GM23338 (cell line): Measurements from ENCODE around the gene ZNF83. TPM values are rescaled to one million over a fixed set of nuclear protein-coding genes. Genes with fewer than 3 reads are reported as not detected.

Experiments used
- ATAC-seq: fragments of 200-7000 bp; cut with Tn5 transposase; 3 replicates; pipeline ENCODE4 v1.9.1; 2020
- DNase-seq: peaks from one replicate; pipeline ENCODE4 v3.0.0-alpha.2; 2015; ENCODE audit warnings: low spot score
- H2AFZ ChIP-seq: fragments of 200-600 bp; sonication (generic); 2 replicates; pipeline ENCODE4 v1.8.0; 2016; ENCODE audit warnings: antibody characterized with exemption, mild to moderate bottlenecking, moderate library complexity
- H3F3A ChIP-seq: fragments of 200-600 bp; sonication (generic); replicated peaks from 2 replicates; pipeline ENCODE4 v1.8.0; 2017; ENCODE audit warnings: antibody characterized with exemption, mixed run types, low read depth
- H3K27ac ChIP-seq: fragments of 200-600 bp; sonication (generic); 2 replicates; pipeline ENCODE4 v1.6.1; 2016; ENCODE audit warnings: low read depth
- H3K27me3 ChIP-seq: fragments of 200-600 bp; sonication (generic); 2 replicates; pipeline ENCODE4 v1.8.0; 2016; ENCODE audit warnings: mild to moderate bottlenecking, mixed run types, moderate library complexity; ENCODE audit not compliant: insufficient read depth
- H3K36me3 ChIP-seq: fragments of 200-600 bp; sonication (generic); 2 replicates; pipeline ENCODE4 v1.8.0; 2016; ENCODE audit warnings: mild to moderate bottlenecking; ENCODE audit not compliant: insufficient read depth
- H3K4me1 ChIP-seq: fragments of 200-600 bp; sonication (generic); 2 replicates; pipeline ENCODE4 v1.8.0; 2016; ENCODE audit warnings: mild to moderate bottlenecking, moderate library complexity; ENCODE audit not compliant: insufficient read depth
- H3K4me2 ChIP-seq: fragments of 200-600 bp; sonication (generic); 2 replicates; pipeline ENCODE4 v1.7.1; 2017; ENCODE audit warnings: mixed run types
- H3K4me3 ChIP-seq: fragments of 200-600 bp; sonication (generic); 2 replicates; pipeline ENCODE4 v1.6.1; 2016; ENCODE audit warnings: mixed run types
- H3K79me2 ChIP-seq: fragments of 200-600 bp; sonication (generic); replicated peaks from 2 replicates; pipeline ENCODE4 v1.8.0; 2017; ENCODE audit warnings: mild to moderate bottlenecking; ENCODE audit not compliant: insufficient read depth
- H3K9me2 ChIP-seq: fragments of 200-600 bp; sonication (generic); 2 replicates; pipeline ENCODE4 v1.8.0; 2017; ENCODE audit not compliant: insufficient read depth
- H4K20me1 ChIP-seq: fragments of 200-600 bp; sonication (generic); replicated peaks from 2 replicates; pipeline ENCODE4 v1.8.0; 2017; ENCODE audit warnings: mild to moderate bottlenecking; ENCODE audit not compliant: insufficient read depth
- H3K27ac Mint-ChIP-seq: 2 replicates; pipeline ENCODE4 v1.8.0; 2020; ENCODE audit warnings: inconsistent platforms, mild to moderate bottlenecking, moderate library complexity, mixed read lengths
- H3K27me3 Mint-ChIP-seq: 3 replicates; pipeline ENCODE4 v1.8.0; 2022; ENCODE audit warnings: low read depth, mild to moderate bottlenecking, moderate library complexity, mixed read lengths, inconsistent platforms; ENCODE audit not compliant: insufficient read depth, poor library complexity
- H3K36me3 Mint-ChIP-seq: 3 replicates; pipeline ENCODE4 v1.8.0; 2021; ENCODE audit warnings: low read depth, mild to moderate bottlenecking, inconsistent platforms, moderate library complexity, mixed read lengths
- H3K4me1 Mint-ChIP-seq: 3 replicates; pipeline ENCODE4 v1.8.0; 2020; ENCODE audit warnings: mild to moderate bottlenecking, inconsistent platforms, mixed read lengths
- H3K4me3 Mint-ChIP-seq: 3 replicates; pipeline ENCODE4 v1.8.0; 2021; ENCODE audit warnings: moderate library complexity, mild to moderate bottlenecking, inconsistent platforms, mixed read lengths
- H3K9me3 Mint-ChIP-seq: 3 replicates; pipeline ENCODE4 v1.8.0; 2020; ENCODE audit warnings: moderate library complexity, mild to moderate bottlenecking, inconsistent platforms, mixed read lengths
- polyA plus RNA-seq: library from polyadenylated mRNA; unstranded; fragments of >200 nt; fragmentation: Nextera tagmentation; extraction: Ambion mirVana; gene quantifications from 2 replicates; pipeline ENCODE4 v1.2.1, GENCODE V29; 2016
- total RNA-seq: library from RNA; depleted of rRNA; stranded (reverse); fragments of >200 nt; shearing (Covaris generic); gene quantifications from 2 replicates; pipeline ENCODE4 v1.2.3, GENCODE V29; 2014
- TF ChIP-seq, protein P1 (sequence below): fragments of 250-450 bp; sonication (Bioruptor Pico); IDR thresholded peaks from 2 replicates; pipeline ENCODE4 v1.5.0; 2020; ENCODE audit warnings: mild to moderate bottlenecking, moderate library complexity
- TF ChIP-seq, protein P2 (sequence below), 2 experiments: fragments of 200-600 bp in 1 of 2; sonication (generic) in 1 of 2; conservative IDR thresholded peaks; 2 replicates each; pipeline versions ENCODE4 v1.5.1 to v1.6.1; 2016 to 2017; ENCODE audit warnings: antibody characterized with exemption in 2 of 2, low read depth in 2 of 2, mild to moderate bottlenecking in 2 of 2, moderate library complexity in 1 of 2

Gene ZNF83
- total and polyA plus RNA-seq, 2 experiments from 2014 or later: 16.2 to 25.0 TPM

DNA sequence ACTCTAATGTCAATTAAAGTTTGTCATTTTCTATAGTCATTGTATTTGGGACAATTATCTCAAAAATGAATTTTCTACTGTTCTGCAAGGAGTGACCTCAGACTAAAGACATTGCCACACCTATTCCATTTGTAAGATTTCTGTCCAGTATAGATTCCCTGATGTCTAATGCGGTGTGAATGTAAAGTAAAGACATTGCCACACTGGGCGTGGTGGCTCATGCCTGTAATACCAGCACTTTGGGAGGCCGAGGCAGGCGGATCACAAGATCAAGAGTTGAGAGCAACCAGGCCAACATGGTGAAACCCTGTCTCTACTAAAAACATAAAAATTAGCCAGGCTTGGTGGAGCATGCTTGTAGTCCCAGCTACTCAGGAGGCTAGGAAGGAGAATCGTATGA is 13.8 kb upstream of the ZNF83 start (continued):
- TF ChIP-seq, protein P1, sequence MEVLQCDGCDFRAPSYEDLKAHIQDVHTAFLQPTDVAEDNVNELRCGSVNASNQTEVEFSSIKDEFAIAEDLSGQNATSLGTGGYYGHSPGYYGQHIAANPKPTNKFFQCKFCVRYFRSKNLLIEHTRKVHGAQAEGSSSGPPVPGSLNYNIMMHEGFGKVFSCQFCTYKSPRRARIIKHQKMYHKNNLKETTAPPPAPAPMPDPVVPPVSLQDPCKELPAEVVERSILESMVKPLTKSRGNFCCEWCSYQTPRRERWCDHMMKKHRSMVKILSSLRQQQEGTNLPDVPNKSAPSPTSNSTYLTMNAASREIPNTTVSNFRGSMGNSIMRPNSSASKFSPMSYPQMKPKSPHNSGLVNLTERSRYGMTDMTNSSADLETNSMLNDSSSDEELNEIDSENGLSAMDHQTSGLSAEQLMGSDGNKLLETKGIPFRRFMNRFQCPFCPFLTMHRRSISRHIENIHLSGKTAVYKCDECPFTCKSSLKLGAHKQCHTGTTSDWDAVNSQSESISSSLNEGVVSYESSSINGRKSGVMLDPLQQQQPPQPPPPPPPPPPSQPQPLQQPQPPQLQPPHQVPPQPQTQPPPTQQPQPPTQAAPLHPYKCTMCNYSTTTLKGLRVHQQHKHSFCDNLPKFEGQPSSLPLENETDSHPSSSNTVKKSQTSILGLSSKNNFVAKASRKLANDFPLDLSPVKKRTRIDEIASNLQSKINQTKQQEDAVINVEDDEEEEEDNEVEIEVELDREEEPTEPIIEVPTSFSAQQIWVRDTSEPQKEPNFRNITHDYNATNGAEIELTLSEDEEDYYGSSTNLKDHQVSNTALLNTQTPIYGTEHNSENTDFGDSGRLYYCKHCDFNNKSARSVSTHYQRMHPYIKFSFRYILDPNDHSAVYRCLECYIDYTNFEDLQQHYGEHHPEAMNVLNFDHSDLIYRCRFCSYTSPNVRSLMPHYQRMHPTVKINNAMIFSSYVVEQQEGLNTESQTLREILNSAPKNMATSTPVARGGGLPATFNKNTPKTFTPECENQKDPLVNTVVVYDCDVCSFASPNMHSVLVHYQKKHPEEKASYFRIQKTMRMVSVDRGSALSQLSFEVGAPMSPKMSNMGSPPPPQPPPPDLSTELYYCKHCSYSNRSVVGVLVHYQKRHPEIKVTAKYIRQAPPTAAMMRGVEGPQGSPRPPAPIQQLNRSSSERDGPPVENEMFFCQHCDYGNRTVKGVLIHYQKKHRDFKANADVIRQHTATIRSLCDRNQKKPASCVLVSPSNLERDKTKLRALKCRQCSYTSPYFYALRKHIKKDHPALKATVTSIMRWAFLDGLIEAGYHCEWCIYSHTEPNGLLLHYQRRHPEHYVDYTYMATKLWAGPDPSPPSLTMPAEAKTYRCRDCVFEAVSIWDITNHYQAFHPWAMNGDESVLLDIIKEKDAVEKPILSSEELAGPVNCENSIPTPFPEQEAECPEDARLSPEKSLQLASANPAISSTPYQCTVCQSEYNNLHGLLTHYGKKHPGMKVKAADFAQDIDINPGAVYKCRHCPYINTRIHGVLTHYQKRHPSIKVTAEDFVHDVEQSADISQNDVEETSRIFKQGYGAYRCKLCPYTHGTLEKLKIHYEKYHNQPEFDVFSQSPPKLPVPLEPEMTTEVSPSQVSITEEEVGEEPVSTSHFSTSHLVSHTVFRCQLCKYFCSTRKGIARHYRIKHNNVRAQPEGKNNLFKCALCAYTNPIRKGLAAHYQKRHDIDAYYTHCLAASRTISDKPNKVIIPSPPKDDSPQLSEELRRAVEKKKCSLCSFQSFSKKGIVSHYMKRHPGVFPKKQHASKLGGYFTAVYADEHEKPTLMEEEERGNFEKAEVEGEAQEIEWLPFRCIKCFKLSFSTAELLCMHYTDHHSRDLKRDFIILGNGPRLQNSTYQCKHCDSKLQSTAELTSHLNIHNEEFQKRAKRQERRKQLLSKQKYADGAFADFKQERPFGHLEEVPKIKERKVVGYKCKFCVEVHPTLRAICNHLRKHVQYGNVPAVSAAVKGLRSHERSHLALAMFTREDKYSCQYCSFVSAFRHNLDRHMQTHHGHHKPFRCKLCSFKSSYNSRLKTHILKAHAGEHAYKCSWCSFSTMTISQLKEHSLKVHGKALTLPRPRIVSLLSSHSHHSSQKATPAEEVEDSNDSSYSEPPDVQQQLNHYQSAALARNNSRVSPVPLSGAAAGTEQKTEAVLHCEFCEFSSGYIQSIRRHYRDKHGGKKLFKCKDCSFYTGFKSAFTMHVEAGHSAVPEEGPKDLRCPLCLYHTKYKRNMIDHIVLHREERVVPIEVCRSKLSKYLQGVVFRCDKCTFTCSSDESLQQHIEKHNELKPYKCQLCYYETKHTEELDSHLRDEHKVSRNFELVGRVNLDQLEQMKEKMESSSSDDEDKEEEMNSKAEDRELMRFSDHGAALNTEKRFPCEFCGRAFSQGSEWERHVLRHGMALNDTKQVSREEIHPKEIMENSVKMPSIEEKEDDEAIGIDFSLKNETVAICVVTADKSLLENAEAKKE (CRISPR knock-in tag): no peak

DNA sequence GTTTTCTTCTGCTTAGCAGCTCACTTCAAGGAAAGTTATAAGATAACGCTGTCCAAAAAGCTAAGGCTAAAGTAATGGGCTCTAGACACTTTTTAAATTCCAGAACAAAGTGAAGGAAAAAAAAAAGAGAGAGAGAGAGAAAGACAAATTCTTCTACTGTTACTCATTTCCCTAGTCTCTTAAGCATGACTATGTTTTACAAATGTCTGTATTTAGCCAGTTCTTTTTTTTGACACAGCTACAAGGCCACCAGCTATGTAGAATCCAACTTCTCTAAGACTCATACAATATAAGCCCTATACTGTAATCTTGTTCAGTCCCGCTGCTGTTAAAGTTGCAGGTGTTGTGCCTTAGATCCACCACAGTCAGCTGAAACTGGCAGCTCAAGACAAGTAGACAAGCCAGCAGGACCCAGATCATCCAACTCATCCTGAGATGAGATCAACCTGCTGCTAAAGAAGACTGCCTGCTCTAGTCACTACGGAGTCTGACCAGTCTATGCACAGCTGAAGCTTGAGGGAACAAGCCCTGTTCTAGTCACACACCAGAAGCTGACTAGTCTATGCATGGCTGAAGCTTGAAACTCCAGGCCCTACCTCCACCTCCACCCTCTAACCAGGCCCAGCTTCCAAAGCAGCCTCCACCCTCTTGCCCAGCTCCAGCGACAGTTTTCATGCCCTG is 10.3 kb upstream of the ZNF83 start:
- peaks cover 17% of the 10 kb centered on the region for H3K9me3 Mint-ChIP-seq
- H3K36me3 Mint-ChIP-seq: peaks cover 30% of the 10 kb centered on the region
- Histone ChIP-seq H3K27ac (no peak overlapping the region), H3K4me3 (no peak overlapping the region), H3K4me2 (no peak overlapping the region), H3K9me2 (no peaks in the 10 kb centered on the region), H3K4me1 (no peaks in the 10 kb centered on the region), H3K36me3 (no peaks in the 10 kb centered on the region), H3F3A (no peaks in the 10 kb centered on the region), H3K27me3 (no peaks in the 10 kb centered on the region), H4K20me1 (no peaks in the 10 kb centered on the region), H2AFZ (no peak overlapping the region), H3K79me2 (no peaks in the 10 kb centered on the region)
- ATAC-seq: no peak
- peaks cover 5% of the 10 kb centered on the region for H3K27me3 Mint-ChIP-seq
- no peaks in the 10 kb centered on the region for H3K4me1 Mint-ChIP-seq
- no peak overlapping the region for H3K27ac Mint-ChIP-seq
- no peak for DNase-seq
- H3K4me3 Mint-ChIP-seq: no peak overlapping the region
- TF ChIP-seq, protein P2, sequence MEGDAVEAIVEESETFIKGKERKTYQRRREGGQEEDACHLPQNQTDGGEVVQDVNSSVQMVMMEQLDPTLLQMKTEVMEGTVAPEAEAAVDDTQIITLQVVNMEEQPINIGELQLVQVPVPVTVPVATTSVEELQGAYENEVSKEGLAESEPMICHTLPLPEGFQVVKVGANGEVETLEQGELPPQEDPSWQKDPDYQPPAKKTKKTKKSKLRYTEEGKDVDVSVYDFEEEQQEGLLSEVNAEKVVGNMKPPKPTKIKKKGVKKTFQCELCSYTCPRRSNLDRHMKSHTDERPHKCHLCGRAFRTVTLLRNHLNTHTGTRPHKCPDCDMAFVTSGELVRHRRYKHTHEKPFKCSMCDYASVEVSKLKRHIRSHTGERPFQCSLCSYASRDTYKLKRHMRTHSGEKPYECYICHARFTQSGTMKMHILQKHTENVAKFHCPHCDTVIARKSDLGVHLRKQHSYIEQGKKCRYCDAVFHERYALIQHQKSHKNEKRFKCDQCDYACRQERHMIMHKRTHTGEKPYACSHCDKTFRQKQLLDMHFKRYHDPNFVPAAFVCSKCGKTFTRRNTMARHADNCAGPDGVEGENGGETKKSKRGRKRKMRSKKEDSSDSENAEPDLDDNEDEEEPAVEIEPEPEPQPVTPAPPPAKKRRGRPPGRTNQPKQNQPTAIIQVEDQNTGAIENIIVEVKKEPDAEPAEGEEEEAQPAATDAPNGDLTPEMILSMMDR (conservative IDR thresholded peaks at IDR 0.05; ENCODE audit: low read depth in 2 of 2): no peak
